NCI-H510A (cell line): Measurements from ENCODE around the gene OPCML.

Source experiments
- DNase-seq: peaks from one replicate; lab custom pipeline; 2025; lab: John Stamatoyannopoulos, UW

Gene OPCML

GRCh38 chr11:132937016-132937415 is 595.3 kb downstream of the OPCML start:
- DNase-seq: no peak

DNA sequence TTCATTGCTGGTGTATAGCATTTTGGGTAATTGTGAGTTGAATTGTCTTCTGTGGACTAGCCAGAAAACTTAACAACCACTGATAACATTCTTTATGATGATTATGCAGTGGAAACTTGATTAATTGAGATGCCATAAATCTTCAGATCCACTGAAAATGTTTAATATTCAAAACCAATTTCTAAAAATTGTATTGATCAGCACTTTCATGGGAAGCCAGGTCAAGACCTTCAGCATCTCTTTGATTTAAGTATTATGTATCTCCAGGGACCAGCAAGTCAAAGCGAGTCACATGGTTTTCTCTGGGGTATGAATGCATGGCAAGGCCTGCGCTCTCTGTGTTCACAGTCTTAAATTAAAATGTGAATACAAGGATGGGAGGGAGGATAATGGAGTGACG is 596.9 kb downstream of the OPCML start:
- DNase-seq: no peak

DNA sequence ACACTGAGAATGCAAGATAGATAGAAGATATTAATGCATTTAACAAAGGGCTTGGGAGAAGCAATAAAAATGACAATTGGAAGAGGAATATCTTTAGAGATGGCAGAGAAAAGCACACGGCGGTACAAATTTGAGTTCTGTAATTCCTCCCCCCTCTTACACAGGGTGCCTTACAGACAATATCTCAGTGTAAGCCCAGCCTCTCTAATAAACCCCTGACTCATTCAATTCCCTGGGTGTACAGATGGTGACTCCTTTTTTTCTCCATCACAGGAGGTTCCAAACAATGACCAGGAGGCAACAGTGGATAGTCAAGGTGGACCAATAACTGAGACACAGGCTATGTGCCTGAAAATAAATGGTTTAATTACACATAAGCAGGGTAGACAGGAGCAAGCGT is 598.6 kb downstream of the OPCML start:
- DNase-seq: no peak

DNA sequence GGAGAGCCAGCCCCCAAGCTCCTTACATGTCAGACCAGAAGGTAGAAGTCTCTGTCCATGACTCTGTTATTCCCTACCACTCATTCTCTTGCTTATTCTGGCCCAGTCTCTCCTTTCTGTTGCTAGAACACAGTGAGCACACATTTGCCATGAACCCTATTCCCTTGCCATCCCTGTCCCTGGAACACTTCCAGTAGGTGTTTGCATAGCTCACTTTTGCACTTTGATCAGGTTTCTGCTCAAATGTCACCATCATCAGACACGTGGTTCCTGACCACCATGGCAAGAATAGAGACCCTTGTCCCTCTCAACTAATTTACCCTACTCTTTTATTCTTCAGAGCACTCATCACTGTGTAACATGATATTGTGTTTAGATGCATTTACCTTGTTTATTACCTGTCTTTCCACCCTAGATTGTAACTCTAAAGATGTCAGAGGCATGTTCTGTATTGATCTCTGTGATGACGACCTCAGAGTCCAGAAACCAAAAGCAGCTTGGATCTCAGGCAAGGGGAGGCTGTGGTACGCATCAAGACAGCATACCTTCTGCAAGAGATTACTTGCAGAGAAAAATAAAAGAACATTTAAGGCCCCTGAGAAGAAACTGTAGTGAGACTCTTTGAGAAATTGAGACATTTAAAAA is 606.4 kb downstream of the OPCML start:
- DNase-seq: no peak

- no peak for DNase-seq
Observed at GRCh38 chr11:132921597-132921996, 610.7 kb downstream of the OPCML start.

DNA sequence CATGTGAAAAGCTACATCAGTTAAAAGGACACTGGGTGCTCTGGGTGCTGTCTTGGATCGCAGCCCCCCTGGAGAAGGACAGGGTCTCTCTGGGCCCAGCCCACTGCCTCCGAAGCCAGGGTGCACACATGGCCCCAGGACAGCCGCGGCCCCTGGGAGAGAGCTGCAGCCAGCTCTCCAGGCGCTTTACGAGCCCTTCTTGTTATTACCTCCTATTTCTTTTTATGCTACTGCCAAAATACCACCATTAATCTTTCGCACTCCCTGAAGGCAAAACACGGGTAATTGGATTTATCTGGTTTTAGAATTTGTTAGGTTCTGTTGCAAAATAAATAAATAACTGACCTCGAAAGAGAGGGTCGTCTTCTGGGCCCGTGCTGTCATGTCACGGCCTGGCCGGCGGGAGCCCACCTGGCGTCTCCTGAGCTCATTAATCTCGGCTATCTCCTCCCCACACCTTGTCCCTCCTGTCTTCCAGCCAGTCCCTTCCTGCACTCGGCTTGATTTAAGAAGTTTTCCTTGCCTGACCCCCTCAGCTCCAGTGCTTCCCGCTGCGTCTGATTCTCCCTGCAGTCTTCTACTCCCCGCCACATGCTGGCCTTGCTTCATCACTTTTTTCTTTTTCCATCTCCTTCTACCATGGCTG is 611.7 kb downstream of the OPCML start:
- no peak for DNase-seq

GRCh38 chr11:132914600-132914999 is 617.7 kb downstream of the OPCML start:
- no peak for DNase-seq

DNA sequence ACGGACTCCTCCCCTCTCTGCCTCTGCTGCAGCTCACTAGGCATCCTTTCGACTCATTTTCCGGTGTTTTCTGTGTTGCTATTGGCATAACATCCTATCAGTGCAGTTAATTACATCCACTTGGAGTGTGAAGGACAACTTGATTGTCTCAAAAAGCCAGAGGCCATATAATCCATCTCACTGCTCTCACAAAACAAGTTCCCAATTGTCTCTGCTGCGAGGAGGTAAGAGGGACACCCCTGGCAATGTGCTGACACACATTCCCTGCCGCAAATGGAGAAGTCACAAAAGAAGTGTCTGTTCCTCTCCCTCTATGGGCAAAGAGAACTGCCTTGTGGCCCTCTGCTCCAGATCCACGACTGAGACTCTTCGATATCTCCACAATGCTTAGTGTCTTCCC is 618.4 kb downstream of the OPCML start:
- no peak for DNase-seq

GRCh38 chr11:132913295-132913694 is 619.0 kb downstream of the OPCML start:
- DNase-seq: no peak

GRCh38 chr11:132911186-132911585 is 621.1 kb downstream of the OPCML start:
- peak; percentile 42 for DNase-seq

DNA sequence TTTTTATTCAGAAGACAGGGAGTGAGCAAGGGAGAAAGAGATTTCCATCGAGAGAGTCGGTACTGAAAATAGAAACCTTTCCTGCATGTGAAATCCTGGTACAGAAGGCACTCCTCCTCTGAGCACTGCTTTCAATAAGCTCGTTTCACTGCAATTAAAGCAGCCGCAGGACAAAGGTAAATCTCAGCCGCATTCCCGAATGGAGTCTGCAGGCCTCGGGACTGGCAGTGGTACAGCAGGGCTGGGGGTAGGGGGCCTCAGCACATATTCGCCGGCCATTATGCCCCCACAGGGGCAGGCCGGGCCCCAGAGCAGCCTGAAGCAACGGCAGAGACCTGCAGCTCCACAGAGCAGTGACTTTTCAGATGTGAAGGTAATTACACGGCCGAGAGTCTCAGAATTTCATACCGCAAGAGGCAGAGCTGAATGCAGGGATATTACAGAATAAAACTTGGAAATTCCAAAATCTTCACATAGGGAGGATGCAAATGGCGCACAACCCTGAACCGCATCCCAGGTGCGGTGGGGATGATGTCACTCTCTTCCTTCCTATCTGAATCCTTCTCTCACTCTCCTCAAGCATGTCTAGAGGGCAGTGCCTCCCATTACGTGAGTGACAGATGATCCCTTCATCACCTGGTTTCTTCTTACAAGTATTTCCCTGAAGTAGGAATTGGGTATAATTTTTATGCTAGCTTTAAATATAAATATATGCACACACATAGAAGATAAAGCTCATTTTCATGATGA is 622.1 kb downstream of the OPCML start:
- no peak for DNase-seq

DNA sequence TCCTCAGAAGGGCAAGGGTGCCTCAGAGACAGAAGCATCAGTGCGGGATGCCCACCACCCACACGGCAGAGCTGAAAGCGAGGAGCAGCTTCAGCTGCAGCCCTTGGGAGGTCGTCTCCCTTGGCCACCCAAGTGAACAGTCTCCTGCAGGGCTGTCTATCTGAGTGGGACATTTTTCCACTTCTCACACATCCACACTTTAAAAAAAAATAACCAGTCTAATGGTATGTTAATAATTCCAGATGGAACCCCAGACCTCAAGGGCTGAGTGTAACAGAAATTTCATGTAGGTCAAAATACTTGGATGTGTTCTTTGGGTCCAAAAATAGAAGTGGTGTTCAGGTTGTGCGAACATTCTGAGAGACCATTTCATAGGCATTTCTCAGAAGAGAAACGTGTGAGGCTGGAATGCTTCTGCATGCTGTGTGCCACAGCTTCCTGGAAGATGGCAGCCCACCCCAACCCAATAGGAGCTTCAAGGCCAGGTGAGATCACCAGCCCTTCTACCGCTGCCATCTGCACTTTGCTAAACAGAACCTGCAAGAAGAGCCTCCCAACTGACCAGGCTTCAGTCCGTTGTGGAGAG is 623.2 kb downstream of the OPCML start:
- no peak for DNase-seq

- DNase-seq: no peak
Observed at GRCh38 chr11:132908414-132908810, 623.9 kb downstream of the OPCML start.

DNA sequence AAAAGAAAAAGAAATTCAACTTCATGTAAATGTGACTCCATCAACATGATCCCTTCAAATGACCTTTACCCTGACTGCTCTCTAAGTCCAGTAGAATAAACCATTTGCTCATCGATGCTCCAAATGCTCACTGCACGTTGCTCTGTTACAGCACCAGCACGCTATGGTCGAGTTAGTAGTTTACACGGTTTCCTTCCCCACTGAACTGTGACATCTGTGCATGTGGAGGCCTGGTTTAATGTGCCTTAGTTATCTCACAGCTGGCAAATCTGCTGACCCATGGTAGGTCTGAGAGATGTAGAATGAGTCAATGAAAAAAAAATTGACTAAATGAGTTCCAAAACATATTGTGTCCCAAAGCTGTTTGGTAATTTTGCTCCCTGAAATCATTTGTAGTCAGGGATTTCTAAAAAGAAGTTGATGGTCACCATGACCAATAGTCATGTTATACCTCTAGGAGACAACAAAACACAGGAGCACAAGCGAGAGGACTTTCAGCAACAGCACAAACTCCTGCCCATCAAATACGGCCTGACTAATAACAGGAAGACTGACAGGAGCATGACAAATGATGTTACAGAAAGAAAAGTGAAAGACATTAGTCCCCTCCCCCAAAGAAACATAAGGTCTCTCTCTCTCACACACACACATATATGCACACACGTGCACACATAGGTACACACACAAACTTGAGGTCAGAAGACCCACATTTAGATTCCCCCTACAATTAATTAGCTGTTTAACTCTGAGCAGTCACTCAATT is 624.5 kb downstream of the OPCML start:
- DNase-seq: no peak

- peak; percentile 21 for DNase-seq
Observed at GRCh38 chr11:132904607-132905006, 627.7 kb downstream of the OPCML start.

GRCh38 chr11:132904091-132904490 is 628.2 kb downstream of the OPCML start:
- DNase-seq: no peak

DNA sequence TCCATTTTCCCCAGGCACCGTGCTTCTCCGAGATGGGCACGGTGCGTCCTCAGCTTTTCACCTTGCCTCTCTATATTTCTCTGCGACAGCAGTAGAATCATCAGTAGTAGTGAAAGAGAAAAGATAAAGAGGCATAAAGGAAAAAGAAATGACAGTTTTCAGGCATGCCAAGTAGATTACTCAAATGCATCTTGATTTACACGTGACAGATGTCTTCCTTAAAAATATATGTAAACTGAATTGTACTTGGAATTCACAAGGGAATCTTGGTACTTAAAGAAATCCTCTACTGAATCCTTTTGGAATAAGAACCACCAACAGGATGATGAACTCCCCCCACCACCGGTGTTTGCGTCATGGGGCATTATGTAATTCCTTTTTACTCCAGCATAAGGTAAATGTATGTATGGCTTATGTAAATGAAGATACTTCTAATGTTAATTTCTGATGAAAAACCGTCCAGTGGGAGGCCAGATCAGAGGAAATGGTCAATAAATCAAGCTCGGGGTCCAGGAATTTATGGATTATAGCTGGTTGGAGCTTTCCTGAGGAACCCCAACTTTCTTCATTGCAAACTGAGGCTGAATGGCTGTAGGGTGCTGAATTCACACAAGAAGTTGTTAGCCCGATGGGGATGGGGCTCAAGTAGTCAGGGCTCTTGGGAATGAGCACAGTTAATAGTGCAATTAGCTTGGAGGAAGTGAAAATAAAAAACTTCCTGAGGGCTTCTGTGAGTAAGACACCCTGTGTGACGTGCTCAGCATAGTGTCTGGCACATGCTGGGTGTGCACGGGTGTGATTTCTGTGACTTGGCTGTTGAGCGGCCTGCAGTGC is 630.4 kb downstream of the OPCML start:
- DNase-seq: no peak

DNA sequence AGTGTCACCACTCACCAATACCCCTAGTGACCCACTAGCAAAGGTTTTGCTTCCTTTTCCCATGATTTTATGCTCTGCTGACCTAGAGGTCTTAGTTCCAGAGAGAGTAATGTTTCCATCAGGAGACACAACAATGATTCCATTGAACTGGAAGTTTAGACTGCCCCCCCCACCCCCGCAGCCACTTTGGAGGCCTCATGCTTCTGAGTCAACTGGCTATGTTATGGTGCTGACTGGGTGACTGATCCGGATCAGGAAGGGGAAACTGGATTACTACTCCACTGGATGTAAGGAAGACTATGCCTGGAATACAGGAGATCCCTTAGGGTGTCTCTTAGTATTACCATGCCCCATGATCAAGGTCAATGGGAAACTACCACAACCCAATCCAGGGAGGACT is 633.6 kb downstream of the OPCML start:
- DNase-seq: no peak

DNA sequence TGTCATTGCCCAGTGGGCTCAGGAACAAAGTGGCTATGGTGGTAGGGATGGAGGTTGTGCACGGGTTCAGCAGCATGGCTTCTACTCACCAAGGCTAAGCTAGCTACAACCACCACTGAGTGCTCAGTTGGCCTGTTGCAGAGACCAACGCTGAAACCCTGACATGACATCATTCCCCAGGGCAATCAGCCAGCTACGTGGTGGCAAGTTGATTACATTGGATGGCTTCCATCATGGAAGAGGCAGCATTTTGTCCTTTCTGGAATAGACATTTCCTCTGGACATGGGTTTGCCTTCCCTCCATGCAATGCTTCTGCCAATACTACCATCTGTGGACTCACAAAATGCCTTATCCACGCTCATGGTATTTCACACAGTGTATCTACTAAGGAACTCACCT is 634.3 kb downstream of the OPCML start:
- no peak for DNase-seq

DNA sequence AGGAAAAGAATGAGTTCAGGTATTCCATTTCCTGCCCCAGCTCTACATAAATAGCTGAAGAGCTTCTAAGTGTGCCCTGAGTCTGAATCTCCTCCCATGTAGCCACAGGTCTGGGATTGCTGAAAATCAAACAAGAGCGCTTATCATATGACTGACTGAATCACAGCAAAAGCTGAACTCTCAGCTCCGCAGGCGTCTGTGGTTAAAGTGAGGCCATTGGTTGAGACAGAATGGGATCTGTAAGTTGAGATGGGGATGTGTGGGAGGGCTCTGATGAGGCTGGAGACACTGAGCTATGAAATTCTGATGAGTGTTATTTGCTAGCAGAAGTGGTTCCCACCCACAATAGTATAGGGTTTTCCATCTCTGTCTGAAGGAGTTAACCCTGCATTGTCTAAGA is 637.0 kb downstream of the OPCML start:
- DNase-seq: peak; percentile 67

GRCh38 chr11:132894606-132895005 is 637.7 kb downstream of the OPCML start:
- DNase-seq: no peak
